Amniotic epithelial cell (primary cell): ENCODE data around the gene ARSG.
"Not testable (repeated sequence)": the region's sequence is repeated elsewhere in the genome, so short reads cannot be mapped to it uniquely, and the experiment has no call there.

Experiments used
- DNase-seq: peaks from one replicate; pipeline ENCODE4 v3.0.0-alpha.2; 2010; ENCODE audit warnings: low read depth

ARSG gene

DNA sequence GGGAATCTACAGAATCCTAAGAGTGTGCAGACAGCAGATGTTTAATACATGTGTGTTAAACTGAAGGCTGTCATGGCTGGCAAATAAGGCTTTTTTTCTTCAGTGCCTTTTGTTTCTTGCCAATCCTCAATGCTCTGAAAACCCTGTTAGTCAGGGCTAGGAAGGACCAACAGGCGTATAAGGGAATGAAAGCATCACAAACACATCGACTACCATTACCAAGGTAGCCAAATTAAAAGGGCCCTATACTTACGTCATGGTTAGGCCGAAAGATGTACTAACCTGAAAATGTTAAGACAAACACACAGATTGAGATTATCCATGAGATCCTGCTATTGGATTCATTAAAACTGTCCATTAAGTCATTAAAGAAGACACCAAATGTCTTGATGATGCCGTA, 13.5 kb upstream of the ARSG start:
- DNase-seq: no peak

DNA sequence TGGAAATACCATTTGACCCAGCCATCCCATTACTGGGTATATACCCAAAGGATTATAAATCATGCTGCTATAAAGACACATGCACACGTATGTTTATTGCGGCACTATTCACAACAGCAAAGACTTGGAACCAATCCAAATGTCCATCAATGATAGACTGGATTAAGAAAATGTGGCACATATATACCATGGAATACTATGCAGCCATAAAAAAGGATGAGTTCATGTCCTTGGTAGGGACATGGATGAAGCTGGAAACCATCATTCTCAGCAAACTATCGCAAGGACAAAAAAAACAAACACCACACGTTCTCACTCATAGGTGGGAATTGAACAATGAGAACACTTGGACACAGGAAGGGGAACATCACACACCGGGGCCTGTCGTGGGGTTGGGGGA, 9.3 kb upstream of the ARSG start:
- DNase-seq: not testable (repeated sequence)

DNA sequence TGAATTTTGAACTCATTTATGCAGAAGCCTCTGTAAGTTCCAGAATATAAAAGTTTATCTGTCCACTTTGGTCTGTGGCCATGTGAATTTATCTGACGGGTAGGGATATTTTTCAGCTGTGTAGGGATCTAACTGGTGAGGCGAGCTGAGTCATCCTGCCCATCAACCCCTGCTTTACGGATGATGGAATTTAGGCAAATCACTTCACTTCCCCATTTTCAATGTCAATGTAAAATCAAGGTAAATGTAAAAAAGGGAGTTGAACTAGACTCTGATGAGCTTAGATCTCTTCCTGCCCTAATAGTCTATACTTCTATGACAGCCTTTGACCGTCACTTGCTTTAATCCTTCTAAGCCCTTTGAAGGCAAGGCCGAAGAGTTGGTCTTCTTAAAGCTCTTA, 2.9 kb upstream of the ARSG start:
- no peak for DNase-seq

DNA sequence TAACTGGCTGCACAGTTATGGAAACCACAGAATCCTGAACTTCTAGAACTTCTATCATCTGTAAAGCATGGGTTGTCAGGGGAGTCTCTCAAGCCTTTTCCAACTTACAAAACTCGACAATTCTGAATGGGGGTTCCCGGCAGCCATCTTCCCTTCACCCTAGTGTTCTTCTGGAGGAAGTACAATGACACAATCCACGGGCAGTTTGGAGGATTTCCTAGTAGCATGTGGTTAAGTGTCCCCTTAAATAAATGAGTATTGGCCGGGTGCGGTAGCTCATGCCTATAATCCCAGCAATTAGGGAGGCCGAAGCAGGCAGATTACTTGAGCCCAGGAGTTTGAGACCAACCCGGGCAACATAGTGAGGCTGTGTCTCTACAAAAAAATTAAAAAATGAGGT, 2.5 kb upstream of the ARSG start:
- DNase-seq: no peak

DNA sequence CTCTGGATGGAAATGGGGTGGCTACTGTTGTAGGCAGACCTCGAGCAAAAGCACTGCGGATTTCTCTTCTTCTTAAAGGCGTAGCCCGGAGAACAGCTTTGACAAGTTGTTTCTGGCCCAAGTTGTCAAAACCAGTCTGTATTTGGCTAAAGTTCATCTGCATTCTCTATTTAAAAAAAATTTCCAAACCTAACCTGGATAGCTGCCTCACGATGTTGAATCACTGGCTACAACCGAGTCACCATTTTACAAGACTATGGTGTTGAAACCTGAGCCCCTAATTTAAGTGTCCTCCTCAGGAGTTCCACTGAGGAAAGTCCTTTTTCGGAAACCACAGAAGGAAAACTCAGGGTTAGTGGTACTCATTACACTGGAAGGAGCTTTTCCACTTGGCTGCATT, 1.8 kb upstream of the ARSG start:
- DNase-seq: no peak

DNA sequence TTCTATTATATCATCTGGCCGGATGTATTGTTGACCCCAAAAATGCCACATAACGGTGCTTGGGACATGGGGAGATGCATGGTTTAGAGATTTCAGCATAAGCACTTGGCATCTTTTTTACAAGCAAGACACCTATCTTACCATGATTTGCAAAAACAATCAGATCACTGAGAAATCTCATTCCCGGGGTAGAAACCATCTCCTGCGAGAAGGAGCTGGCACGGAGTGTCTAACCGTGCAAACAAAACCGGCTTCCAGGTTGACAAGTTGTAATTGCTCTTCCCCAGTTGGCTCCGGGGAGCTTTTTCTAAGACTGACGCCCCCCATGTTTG, 1.4 kb upstream of the ARSG start:
- DNase-seq: no peak

DNA sequence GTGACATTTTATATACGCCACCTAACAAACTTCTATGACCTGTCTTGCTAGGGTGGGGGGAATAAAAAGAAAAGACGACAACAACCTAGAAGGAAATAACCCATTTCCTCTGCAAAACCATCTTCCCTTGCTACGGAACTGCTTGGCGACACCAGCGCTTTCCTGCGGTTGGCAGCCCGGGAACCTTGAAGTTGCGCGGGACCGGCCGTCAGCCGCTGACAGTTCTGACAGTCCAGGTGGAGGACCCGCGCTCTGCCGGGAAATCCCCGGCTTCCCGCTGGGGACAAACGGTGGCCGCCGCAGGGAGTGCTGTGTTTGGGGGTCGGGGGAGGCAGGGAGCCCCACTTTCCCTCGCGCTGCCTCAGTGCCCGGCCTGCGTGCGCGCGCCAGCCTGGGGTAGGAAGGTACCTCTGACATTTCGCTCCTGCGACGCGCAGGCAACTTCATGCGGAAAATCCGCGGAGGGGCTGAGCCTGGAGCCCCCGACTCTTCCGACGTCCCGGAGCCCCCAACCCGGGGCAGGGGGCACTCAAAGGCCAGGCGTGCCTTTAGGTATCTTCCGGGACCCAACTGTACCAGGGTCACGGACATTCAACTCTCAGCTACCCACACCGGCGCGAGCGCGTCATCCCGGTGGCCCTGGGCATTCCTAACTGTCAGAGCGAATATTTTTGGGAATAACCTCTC, 884 bp upstream of the ARSG start:
- no peak for DNase-seq

DNA sequence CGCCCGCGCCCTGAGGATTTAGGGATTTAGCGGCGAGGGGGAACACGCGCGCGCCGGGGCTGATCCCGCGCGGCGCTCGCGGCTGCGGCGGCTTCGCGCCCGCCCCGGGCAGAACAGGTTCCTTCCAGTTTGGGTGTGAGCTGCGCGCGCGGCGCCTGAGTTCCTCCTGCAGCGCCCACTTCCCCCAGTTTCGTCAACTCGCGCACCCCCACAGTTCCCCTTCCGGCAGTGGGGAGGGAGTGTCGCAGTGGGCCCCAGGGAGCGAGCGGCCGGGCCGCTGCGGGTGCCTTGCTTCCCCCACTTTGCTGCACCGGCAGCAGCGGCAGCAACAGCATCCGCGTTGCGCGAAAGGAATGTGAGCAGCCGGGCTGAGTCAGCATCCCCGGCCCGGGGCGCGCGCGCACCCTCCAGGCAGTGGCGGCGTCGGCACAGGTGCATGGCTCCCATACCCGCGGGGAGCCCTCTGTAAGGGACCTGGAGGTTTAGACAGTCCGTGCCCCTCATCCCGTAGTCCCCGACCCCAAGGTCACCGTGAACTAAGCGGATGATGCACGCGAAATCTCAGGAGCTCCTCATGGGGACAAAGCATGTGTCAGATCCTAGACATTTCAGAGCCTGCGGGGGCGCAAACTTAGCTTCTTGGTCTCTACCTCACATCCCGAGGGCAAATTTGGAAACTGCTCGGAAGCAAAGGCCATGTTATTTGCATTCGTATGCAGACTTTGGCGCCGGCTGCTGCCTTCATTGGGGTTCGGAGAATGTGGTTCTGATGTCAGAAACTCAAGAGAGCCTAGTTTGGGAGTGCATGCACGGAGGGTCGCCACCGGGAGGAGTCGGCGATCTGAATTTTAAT, 767 bp downstream of the ARSG start:
- peak; percentile 58 for DNase-seq

DNA sequence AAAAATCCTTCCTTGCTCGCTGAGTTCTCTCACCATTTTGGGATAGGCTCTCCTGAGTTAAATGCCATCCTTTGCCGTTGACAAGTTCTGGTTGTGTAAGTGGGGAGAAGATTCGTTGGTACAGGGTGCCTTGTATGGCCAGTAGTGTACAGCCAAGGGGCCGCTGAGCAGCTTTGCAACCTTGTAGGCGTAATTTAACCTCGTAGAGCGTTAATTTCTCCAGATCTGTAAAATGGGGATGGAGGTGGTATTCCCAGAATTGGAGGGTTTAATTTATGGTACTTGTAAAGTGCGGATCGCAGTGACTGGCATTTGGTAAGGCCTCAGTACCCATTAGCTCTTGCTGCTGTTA, 1.4 kb downstream of the ARSG start:
- DNase-seq: no peak

DNA sequence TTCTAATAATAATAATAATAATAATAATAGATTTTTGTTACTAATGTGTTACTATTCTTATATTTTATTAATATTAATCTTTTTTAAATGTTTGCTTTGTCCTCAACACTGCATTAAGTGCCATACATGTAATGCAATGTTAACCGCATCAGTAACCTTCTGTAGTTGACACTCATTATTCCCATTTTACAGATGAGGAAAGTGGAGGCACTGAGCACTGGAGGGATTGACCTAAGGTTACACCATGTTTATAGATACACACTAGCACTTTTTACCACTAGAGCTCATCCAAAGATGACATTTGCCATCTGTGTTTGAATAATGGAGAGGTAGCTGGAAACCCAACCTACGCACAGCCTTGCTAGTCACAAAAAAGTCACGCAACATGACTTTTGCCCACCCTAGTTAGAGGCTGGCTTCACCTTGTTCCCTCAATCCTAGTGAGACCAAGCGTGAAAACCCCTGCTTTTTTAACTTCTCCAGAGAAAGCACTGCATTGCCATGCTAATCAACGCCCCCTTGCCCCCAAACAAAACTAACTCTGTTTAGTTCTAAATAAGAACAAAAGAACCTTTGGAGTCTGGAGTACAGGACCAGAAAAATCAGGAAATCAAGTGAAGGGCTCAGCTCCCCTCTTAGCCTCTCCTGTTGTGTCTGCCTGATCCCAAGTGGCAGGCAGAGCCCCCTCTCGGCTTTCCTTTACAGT, 2.3 kb downstream of the ARSG start:
- DNase-seq: no peak

DNA sequence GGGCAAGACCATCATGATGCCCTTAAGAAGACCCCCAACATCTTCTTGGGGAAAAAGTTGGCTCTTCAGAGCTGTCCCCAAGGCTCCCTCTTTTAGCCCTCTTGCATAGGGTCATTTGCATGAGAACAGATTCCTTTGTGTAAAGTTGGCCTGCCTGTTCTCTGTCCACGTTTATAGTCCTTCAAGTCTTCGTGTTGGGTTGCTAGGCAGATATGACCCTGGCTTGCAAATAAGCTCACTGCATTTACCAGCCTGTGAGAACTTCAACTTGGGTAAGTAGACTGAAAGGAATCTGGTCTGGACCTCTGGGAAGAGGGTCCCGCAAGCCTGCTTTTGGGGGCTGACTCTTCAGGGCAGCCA, 2.9 kb downstream of the ARSG start:
- DNase-seq: peak; percentile 25

DNA sequence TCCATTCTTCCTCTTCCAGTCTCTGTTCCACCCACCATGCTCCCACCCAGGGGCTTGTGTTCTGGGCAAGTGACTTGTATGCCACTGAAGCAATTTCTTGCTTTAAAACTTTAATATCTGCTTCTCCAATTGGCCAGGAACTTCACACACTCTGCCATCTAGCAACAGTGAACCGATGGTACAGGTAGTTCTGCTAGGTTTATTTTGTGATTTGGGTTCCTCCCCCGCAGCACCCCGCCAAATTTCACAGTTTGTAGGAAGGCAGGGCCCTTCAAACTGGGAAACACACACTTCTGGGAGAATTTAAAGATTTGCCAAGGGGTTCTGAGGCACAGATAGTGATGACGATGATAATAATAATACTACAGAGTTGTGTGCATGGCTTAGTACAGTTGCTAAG, 3.3 kb downstream of the ARSG start:
- no peak for DNase-seq

DNA sequence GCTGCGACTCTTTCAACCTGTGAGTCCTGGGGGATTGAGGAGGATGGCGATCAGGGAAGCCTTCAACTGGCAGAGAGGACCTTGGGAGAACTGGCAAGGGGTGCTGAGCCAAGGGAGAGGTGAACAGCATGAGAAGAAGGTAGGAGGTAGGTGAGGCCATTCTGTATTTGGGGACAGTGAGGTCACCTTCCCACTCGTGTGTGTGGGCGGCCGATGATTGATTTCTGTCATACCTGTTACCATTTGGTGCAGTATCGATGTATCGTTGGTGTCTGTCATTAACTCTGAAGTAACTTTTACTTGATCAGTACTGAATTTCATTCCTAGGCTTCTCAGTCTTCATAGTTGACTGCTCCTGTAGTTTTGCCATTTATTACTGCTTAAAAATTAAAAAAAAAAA, 3.8 kb downstream of the ARSG start:
- DNase-seq: no peak

DNA sequence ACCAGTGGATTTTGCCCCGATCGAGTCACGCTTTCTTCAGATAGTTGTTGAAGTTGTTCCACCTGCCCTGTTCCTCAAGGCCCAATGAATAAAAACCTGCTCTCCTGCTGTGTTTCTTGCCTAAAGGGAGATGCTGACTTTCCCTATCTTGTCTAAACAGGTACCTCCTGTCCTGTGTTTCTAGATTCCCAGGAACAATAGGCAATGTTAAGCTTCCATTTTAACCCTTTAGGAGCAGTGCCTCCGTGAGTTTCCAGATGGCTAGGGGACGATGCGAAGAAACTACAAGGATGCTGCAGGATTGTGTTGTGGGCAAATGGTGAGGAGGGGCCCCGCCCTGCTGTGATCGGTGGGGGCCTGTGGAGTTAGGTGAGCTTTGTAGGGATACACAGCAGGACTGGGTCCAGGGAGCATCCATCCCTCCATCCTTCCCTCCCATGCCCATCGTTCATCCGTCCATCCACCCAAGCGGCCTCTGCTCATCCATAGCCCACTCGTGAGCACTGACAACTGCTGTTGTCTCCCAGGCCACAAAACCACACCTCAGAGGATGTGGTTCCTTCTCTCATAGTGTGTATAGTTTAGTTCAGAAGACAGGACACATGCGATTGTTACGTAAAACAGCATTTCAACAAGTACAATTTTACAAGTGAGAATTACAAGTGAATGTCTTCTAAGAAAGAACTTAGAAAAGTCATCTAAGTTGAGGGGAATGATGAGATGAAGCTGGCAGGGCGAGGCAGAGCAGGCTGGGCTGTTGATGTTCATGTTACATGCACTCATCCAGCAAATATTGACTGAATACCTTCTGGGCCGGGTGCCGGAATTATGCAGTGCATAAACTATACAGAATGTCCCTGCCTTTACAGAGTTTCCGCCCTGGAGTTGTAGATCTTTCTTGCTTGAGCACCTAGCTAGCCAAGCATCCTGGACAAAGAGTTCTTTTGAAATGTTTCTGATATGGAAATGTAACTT, 5.2 kb downstream of the ARSG start:
- DNase-seq: no peak

DNA sequence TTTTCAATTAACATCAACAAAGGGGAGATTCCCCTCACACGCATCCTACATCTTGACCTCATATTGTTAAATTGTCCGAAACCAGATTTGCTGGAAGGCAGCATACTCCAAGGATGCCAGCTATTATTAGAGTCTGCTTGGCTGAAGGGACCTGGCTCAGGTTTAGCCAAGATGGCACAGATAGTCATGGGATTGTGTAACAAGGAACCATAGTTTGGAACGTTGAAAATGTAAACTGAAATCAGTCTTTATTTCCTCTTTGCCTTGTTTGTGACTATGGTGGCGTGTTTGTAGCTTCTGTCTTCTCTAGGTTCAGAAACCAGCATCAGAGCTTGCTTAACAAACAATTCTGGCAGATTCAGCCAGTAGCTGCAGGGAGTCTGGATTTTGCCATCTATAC, 5.9 kb downstream of the ARSG start:
- no peak for DNase-seq

DNA sequence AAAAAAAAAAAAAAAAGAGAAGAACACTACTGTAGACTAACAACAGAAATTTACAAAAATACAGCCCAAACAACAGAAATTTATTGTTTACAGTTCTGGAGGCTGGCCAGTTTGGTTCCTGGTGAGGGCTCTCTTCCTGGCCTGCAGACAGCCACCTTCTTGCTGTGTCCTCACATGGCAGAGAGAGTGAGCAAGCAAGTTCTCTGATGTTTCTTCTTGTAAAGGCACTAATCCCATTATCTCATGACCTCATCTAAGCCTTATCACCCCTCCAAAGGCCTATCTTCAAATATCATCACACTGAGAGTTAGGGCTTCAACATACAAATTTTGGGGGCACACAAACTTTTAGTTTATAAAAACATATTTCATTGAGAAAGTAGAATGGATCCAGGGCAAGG, 7.3 kb downstream of the ARSG start:
- DNase-seq: no peak

DNA sequence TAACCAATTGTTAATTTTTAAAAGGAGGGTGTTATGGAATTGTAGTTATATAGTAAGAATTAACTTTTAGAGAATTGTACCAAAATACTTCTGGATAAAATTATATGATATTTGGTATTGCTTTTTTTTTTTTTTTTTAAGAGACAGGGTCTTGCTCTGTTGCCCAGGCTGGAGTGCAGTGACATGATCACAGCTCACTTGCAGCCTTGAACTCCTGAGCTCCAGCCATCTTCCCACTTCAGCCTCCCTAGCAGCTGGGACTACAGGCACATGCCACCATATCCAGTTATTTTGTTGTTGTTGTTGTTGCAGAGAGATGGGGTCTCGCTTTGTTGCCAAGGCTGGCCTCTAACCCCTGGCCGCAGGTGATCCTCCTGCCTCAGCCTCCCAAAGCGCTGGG, 8.5 kb downstream of the ARSG start:
- no peak for DNase-seq

DNA sequence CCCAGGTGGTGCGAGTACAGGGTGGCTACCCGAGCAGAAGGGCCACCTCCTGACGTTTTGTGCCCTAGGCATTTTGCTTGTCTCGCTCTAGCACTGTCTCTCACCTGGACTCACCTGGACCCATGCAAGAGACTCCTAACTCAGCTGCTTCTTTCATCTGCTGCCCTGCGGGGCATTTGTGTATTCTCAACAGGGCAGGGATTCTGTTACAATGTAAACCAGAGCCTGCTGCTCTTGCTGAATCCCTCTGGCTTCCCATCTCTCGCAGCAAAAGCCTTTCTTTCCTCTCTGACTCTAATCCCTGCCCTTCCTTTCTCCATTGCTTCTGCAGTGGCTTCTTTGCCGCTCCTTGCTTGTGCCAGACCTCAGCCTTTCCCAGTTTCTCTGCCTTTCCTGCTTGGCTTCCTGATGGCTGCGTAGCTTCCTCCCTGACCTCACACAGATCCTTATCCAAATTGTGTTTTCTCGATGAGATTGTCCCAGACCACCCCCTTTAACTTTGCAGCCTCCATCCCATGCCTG, 10.2 kb downstream of the ARSG start:
- no peak for DNase-seq

DNA sequence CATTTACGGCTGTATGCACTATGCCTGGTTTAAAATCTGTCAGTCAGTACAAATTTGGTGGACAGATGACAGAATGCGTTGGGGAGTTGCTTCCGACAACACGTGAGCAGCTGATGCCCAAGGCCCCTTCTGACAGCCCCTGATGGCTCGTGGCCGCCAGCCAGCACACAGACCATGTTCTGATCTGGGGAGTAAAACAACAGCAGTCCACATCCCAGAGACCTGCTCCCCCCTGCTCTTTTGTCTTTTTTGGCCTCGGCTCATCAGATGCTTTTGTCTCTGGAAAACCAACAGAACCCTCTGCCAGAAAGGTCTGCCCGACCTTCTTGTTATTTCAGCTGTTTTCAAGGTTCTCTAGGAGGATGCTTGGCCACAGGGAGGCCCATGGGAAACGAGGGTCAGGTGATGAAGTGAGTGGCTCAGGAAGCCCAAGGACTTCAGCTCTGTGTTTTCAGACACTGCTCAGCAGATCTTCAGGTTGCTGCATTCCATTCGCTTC, 10.8 kb downstream of the ARSG start:
- no peak for DNase-seq

DNA sequence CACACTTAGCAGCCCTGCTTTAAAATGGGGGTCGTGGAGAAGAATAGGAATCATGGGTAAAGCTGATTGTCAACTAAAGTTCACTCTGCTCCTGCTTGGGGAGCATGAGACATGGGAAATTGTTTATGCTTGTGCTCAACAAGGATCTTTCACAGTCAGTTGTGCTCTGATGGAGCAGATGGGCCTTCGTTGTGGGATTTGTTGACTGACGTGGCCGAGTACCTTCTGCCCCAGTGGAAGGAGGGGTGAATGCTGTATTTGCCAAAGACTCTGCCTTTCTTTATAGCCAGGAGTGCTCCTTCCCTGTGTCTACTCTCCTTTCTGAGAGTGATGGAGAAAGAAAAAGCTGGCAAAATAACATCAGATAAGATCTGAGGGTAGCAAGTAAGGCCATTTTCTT, 11.4 kb downstream of the ARSG start:
- DNase-seq: no peak

DNA sequence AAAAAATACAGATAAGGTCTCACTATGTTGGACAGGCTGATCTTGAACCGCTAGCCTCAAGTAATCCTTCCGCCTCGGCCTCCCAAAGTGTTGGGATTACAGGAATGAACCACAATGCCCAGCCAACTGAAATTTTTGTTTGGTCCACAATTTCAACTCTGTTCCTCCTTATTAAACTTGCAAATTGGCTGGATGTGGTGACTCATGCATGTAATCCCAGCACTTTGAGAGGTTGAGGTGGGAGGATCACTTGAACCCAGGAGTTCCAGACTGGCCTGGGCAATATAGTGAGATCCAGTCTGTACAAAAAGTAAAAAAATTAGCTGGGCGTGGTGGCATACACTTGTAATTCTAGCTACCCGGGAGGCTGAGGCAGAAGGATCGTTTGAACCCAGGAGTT, 13.4 kb downstream of the ARSG start:
- no peak for DNase-seq

DNA sequence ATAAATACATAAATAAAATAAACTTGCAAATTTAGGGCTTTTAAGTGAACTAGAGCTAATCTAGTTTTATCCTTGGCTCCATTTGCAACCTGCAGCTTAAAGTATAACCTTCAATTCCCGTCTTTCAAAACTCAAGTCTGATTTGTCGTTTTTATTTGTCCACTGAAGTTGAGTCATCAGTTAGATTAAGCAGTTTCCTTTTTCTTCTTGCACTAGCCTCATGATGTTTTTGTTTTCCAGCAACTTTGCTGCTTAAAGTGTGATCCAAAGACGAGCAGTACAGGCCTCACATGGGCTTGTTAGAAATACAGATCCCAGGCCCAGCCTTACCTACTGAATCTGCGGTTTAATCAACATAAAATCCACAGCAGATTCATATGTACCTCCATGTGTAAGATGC, 13.8 kb downstream of the ARSG start:
- peak; percentile 36 for DNase-seq
